HG03097 (cell line): ENCODE data around the gene HEYL.

Source experiments
- ATAC-seq: cut with Tn5 transposase; IDR thresholded peaks from one replicate; pipeline ENCODE4 v1.9.1; 2021; ENCODE audit not compliant: unreplicated experiment, low FRiP score

HEYL gene

DNA sequence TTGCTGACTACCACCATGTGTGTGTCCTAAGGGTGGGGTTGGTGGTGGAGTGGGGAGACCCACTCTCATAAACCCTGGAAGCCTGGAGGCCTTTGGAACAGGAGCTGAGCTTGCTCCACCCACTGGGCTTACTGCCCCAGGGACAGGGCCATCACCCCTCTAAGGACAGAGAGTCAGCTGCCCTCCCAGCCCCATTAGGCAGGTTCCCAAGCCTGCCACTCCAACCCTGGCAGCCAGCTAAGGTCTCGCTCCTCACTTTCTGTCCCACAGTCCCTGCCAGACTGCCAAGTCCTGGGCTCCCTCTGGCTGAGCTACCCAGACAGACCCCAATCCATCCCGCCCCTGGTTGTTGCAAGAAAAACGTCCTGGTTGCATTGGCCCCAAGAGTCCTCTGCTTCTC, 28.7 kb upstream of the HEYL start:
- ATAC-seq = no peak

DNA sequence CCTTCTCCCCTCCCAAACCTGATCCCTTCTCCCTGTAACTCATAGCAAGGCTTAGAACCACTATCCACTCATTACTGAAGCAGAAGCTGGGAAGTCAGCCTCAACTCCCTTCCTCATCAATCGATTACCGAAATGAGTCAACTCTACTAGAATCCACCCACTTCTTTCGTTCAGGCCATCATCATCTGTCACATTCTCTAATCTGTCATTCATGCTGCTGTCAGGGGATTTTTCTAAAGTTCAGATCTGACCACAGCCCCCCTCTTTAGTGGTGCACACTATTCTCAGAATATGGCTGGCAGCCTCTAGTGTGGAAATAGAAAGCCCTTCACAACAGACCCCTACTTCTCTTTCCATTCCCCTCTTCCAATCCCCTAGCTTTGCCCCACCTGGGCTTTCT, 27.3 kb upstream of the HEYL start:
- peak; percentile 54 for ATAC-seq

DNA sequence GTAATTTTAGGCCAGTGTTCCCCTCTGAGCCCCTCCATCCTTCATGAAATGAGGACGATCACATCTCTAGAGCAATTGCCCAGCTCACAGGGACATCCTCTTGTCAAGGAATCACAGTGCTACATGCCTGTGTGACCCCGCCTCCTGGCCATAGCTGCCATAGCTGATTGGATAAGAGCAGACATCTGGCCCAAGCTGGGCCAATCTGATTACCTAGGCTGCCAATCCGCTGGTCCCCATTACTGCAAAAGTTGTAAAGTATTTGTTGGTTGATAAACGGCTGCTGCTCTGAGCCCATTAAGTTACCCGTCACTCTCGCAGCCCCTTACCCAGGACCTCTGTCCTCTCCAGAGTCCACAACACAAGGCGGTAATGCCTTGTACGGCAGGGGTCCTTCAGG, 24.1 kb upstream of the HEYL start:
- ATAC-seq = no peak

DNA sequence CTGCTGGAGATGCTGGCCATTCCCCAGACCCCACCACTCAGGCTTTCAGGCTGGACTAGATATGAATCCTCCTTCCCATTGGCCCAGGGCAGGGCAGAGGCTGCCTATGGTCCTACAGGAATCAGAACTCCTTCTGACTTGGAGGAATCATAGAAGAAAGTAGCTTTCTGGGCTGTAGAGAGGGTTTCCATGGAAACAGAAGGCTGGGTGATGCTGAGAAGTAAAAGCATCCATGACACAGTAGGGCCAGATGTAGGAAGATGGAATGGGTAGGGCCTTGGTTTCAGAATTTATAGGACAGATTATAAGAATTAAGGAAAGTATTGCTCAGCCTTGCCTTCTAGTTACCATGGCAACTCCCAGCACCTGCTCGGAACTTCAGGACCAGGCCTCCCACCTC, 23.4 kb upstream of the HEYL start:
- ATAC-seq = no peak

DNA sequence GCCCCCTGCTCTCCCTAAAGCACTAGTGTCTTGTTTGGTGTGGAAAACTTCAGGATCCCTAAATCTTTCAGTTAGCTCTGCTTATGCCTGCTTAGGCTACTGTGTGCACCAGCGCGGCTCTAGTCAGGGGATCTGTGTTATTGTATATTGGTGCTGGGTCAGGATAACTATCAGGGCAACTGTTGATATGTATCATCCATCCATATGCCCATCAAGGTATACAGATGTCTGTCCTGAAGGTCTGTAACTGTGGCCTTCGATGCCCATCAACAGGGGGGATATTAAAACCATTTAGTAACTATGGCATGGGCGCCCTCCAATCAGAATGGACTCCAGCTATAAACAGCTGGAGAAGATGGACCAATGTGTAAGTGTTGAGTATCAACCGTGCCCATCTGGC, 20.1 kb upstream of the HEYL start:
- no peak for ATAC-seq

DNA sequence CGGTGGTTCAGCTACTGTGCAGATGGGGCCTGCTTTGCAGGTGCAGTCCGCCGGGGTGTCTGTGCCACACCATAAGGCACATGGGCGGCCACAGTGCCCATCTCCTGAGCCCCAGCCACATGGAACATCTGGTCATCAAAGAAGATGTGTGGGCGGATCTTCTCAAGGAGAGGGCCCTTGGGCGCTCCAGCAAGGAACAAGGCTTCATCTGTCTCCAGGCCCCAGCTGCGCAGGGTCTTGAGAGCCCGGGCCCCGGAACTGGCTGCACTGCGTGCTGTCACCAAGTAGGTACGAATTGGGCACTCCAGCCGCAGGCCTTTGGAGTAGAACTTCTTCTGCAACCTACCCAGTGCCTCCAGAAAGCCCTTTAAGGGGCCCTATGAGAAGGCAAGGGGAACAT, 19.7 kb upstream of the HEYL start:
- no peak for ATAC-seq

DNA sequence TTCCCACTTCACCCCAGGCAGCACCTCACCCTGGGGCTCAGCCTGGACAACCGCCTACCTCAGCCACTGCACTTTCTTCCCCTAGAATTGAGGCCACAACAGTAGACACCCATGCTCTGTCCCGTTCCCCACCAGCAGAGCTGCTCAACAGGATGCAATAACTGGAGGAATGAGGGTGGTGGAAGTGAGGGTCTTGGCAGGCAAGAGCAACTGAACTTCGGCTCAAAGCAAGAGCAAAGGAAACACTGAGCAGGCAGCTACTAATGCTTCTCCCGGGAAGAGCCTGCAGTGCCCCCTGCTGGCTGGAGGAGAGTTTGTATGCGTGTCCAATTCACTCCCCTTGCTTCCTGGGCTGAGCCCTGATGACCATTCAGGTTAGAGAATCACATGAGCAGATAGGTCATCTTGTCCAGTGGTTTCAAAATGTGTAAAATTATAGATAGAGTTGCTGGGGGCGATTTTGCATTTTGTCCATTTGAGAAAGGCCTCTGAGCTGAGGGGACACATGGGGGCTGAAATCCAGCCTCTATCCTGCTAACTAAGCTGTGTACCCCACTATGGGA, 18.6 kb upstream of the HEYL start:
- no peak for ATAC-seq

DNA sequence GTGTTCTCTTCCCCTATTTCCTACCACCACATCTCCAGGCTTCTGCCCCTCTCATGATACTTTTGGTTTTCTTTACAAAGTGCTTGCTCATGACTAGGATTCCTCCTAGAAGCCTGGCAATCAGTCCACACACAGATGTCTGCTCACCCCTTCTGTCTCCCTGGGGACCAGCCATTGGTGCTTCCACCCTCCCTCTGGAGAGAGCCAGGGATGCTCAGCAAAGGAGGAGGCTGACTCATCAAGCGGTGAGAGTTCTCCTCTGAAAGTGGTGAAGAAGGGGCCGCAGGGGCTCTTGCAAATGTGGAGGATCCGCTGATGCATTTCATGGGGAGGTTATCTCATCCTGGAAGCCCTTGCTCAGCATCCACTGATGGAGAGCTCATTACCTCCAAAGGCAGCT, 18.0 kb upstream of the HEYL start:
- no peak for ATAC-seq

DNA sequence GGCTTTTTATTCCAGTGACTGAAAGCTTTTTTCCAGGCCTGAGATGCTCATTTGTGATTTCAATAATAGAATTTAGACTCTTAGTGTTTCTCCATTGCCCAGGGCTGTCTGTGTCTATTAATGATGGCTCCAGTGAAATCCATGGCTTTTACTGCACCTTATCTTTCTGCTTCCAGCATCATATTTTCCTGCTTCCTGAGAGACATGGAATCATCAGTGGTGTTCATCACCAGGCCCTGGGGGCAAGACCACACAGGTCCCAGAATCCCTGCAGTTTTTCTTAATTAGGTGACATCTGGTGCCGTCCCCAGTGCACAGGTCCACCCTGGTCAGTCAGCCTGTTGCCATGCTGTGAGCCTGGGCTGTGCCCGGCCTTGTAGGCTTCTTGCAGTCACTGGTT, 16.9 kb upstream of the HEYL start:
- no peak for ATAC-seq

DNA sequence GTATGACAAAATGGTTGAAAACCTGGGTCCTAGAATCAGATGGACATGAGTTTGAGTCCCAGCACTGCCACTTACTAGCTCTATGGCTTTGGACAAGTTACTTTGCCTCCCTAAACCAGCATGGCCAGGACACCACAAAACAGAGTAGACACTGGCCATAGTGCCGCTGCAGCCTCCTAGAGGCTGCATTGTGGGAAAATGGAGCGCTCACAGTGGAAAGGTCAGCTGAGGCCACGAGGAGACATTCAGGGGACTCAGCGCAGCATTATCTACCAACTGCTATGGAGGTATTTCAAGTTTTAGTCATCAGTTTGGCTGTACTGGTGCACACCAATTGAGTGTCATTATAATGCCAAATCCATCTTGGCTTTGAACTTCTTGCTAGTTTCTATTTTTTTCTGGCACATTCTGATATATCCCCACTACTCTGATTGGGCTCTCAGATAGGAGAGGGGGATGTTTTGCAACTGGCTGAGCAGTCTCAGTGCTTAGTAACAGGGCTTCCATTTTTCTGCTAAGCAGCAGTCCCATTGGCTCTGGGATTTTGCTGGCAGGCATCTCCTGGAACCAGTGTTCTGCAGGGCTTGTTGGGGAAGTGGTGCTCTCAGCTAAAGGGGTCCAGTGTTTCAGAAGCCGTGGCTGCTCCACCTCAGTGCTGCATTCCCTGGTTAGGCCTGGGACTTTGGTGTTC, 16.3 kb upstream of the HEYL start:
- no peak for ATAC-seq

DNA sequence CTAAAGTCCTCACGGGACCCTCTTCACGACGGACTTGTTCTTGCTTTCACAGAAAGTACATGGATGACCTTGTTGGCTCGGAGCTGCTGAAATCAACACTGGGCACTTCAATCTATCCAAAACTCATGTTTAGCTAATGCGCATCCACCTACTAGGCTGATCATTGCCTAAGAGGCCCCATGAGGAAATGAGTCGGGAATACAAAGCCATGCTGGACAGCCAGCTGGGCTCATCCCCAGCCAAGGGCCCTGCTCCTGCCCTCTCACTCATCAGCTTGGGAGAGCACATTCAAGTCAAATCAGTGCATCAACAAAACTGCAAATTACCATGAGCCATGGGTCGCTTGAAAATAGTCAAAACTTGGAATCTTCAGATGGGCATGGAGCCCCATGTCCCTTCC, 14.8 kb upstream of the HEYL start:
- ATAC-seq = no peak

DNA sequence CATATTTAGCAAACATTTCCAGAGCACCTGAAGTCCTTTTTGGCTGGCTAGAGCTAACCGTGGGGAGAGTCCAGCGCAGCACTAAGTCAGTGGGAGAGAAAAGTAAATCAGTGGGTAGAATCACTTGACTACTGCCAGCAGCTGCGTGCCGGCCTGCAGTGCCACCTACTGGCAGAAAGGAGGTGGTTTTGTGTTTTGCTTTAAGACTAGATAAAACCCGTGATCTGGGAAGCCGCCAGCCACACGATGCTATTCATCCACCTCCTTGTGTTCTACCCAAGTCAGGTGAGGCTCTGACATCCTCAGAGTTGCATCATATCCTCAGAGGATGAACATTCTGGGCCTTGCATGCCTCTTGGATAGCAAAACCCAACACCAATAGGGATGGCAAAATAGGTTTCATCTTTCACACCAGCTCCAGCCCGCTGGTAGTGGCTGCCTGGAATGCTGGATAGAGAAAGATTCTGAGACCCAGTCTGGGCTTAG, 14.1 kb upstream of the HEYL start:
- no peak for ATAC-seq

DNA sequence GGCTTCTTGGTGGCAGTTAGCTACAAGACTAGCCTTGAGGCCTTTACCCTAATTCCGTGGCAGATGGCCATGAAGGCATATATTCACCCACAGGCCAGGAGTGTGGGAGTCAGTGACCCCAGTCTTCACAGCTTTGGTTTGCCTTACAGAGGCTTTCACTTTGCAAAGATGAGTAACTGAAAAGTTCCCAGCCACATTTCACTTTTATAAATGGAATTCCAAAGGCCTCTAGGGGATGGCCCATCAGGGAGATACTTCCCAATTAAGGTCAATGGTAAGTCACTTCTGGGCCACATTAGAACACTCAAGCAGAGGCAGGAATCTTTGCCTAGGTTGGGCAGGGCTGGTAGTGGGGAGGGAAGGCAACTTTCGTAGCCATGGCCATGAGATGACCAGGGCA, 13.1 kb upstream of the HEYL start:
- ATAC-seq = no peak

DNA sequence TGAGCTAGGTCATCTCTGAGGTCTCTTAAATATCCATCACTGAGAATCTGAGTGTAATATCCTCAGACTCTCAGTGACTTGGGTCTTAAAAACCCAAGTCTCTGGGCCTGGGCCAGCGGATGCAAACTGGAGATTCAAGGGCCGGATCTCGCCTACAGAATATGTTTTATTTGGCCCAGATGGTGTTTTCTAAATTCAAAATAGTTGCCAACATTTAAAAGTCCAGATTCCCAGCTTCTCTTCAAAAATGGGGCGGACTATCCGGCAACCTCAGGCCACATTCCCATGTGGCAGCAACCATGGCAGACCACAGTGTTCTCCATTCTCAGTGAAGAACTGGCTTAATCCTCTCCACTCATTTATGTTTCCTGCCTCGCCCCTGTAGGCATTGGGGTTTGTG, 12.7 kb upstream of the HEYL start:
- ATAC-seq = no peak

DNA sequence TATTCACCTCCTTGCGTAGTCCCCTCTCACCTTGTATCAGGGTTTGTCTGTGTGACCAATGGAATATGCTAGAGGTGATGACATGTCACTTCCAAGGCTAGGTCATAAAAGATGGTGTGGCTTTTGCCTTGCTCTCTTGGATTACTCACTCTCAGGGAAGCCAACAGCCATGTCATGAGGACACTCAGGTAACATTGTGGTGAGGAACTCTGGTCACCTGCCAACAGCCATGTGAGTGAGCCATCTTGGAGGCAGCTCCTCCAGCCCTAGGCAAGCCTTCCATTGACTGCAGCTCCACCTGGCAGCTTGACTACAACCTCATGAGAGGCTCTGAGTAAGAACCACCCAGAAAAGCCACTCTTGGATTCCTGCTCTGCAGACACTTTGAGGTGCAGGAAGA, 11.0 kb upstream of the HEYL start:
- no peak for ATAC-seq

DNA sequence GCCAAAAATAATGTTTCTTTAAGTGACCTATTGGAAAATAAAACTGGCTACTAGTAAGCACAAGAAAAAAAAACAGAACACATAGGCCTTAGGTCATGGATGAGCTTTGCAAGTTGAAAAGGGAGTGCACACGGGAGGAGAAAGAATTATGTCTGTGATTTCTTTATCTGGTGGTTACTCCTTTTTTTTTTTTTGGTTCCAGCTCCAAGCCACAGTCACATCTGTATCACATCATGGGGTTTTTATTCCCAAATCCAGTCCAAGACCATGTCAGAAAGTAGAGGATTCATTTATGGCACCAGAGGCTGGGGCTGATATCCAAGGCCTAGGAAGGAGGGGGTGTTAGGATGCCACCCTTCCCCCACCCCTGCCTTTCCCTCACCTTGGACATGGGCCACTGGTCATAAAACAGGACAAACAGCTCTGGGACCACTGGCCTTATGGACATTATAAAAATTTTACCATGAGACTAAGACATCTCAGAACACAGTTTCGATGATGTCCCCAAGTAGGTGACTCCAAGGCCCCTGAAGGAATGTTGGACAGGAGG, 10.3 kb upstream of the HEYL start:
- ATAC-seq = no peak

DNA sequence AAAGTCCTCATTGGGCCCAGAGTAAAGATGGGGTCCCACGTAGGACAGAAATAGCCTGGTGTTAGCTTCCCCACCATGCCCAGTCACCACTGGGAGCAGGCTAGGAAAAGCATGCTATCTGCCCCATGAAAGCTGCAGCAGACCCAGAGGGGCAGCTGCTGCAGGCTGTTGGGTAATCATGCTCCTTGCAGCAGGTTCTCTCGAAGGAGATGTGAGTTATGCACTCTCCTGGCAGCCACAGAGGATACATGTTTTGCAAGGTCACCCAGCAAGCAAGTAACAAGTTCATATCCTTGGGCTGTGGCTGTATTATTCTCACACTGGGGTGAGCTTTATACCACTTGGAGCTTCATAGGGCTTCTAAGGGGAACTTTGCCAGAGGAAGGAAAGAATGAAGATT, 9.1 kb upstream of the HEYL start:
- no peak for ATAC-seq

DNA sequence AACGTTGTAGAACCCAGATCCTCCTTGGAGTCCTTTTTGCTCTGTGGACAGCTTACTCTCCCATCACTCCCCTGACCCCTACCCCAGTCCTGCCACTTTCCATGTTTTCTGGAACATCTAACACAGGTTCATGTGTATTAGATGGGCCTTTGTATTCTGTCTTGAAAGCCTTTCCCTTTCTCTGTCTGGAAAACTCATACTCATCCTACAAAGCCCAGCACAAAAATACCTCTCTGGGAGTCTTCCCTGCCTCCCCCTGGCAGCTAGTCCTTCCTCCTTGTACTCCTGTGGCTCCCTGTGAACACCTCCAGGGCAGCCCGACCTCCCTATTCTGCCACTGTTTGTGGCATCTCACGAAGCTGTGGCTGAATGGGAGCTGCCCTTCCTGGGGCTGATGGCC, 7.8 kb upstream of the HEYL start:
- no peak for ATAC-seq

DNA sequence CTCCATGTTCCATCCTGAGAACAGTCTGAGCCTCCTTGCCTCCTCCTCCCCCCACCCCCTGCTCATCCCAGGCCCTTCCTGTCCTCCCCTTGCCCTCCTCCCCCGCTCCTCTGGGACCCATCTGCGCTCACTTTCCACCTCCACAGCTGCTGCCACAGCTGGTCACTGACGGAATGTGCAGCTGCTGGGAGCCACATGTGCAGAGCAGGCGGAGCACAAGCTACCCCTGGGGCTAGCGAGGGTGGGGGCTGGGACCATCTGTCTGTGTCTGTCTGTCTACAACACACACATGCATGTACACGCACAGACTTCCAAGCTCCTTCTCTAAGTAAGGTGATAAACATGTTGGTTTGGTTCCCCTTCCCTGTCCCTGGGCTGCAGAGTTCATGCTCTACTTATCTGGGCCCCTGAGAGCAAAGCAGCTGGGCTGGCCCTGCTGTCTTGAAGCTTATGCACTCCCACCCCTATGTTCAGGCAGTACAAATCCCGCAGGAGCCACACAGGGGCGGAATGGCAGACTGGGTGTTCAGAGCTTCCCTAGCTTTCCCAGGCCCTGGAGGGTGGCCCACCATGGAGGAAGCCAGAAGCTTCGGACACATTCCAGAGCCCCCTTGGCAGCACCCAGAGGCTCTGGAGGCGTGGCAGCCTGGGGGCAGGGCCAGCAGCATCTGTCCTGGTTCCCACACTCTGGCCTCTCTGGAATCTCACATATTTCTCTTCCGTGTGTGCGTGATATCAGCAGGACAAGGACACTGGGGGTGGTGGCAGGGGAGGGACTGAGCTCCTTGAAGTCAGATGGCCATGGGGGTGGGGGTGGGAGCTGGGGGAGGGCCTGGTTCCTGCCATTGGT, 7.0 kb upstream of the HEYL start:
- ATAC-seq = no peak

DNA sequence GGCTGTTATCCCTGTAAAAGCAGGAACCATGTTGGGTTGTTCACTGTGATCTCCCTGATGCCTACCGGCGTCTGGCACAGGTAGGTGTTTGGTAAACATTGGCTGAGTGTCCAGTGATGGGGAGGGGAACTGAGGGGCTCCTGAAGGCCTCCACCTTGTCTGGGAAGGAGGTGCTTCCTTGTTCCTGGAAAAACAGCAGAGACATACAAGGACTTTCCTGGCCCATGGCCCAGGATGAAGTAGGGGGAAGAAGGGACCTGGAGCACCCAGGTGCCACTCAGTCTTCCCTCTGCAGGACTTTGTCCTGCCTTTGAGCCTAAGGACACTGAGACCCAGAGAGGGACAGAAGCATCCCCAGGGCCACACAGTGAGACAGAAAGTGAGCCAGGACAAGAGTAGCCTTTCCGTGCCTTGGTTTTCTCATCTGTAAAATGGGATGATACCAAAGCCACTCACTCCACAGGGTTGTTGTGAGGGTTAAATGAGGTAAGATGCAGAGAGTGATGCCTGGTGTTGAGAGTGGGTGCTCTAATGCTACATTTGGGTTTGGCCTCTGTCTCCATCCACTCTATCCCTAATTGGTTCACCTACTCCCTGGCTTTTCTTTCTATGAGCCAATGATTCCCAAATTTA, 6.1 kb upstream of the HEYL start:
- ATAC-seq = no peak

DNA sequence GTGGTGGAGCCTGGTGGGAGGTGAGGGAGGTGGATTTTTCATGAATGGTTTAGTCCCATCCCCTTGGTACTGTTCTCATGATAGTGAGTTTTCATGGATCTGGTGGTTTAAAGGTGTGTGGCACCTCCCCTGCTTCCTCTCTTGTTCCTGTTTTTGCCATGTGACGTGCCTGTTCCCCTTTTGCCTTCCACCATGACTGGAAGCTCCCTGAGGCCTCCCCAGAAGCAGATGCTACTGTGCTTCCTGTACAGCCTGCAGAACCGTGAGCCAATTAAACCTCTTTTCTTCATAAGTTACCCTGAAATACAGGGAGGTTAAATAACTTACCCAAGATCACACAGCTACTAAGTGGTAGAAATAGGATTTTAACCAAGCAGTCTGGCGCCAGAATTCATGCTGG, 4.3 kb upstream of the HEYL start:
- no peak for ATAC-seq
